ENCODE data around the gene ARF4.

The ARF4 gene

DNA sequence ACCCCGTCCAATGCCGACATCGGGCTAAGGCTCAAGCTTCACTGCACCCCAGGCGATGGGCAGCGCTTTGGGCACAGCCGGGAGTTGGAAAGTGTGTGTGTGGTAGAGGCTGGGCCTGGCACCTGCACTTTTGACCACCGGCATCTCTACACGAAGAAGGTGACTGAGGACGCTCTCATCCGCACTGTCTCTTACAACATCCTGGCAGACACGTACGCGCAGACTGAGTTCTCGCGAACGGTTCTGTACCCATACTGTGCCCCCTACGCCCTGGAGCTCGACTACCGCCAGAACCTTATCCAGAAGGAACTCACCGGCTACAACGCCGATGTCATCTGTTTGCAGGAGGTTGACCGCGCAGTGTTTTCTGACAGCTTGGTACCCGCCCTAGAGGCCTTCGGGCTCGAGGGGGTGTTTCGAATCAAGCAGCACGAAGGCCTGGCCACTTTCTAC, 40.0 kb downstream of the ARF4 start:
- H3K9me3 ChIP-seq (ENCODE audit: low read length): no peaks in the 10 kb centered on the region
- H3K9ac ChIP-seq (ENCODE audit: low read length): peak overlapping the region; percentile 84
- TF ChIP-seq, protein P1, sequence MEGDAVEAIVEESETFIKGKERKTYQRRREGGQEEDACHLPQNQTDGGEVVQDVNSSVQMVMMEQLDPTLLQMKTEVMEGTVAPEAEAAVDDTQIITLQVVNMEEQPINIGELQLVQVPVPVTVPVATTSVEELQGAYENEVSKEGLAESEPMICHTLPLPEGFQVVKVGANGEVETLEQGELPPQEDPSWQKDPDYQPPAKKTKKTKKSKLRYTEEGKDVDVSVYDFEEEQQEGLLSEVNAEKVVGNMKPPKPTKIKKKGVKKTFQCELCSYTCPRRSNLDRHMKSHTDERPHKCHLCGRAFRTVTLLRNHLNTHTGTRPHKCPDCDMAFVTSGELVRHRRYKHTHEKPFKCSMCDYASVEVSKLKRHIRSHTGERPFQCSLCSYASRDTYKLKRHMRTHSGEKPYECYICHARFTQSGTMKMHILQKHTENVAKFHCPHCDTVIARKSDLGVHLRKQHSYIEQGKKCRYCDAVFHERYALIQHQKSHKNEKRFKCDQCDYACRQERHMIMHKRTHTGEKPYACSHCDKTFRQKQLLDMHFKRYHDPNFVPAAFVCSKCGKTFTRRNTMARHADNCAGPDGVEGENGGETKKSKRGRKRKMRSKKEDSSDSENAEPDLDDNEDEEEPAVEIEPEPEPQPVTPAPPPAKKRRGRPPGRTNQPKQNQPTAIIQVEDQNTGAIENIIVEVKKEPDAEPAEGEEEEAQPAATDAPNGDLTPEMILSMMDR (IDR thresholded peaks at IDR 0.05; ENCODE audit: low read length): no peak
- no peak for TF ChIP-seq EZH2 (IDR thresholded peaks at IDR 0.05; ENCODE audit: borderline replicate concordance, low read length)
- peaks cover 42% of the 10 kb centered on the region for H3K36me3 ChIP-seq (ENCODE audit: insufficient read depth, low read length)
- H3K27ac ChIP-seq (ENCODE audit: low read depth, low read length, poor library complexity, severe bottlenecking): peak overlapping the region; percentile 78
- no peaks in the 10 kb centered on the region for H3K27me3 ChIP-seq (ENCODE audit: insufficient read depth, low read length)
- peaks cover 43% of the 10 kb centered on the region for H3K4me1 ChIP-seq (ENCODE audit: insufficient read depth, low read length, severe bottlenecking)
- H3K4me2 ChIP-seq (ENCODE audit: low read length): peak overlapping the region; percentile 76
- peak overlapping the region; percentile 75 for H3K4me3 ChIP-seq (ENCODE audit: low read depth, low read length, poor library complexity, severe bottlenecking)
- H2AFZ ChIP-seq (ENCODE audit: low read length): no peak overlapping the region
- no peaks in the 10 kb centered on the region for H3K9me2 ChIP-seq (ENCODE audit: low read depth, low read length)
- H3F3A ChIP-seq (ENCODE audit: insufficient read depth, low read length): no peaks in the 10 kb centered on the region; the same call in 1 of the 2 replicates
- peaks cover 51% of the 10 kb centered on the region for H3K79me2 ChIP-seq (ENCODE audit: insufficient read depth, low read length)
- no peaks in the 10 kb centered on the region for H4K20me1 ChIP-seq (ENCODE audit: insufficient read depth, low read length)

DNA sequence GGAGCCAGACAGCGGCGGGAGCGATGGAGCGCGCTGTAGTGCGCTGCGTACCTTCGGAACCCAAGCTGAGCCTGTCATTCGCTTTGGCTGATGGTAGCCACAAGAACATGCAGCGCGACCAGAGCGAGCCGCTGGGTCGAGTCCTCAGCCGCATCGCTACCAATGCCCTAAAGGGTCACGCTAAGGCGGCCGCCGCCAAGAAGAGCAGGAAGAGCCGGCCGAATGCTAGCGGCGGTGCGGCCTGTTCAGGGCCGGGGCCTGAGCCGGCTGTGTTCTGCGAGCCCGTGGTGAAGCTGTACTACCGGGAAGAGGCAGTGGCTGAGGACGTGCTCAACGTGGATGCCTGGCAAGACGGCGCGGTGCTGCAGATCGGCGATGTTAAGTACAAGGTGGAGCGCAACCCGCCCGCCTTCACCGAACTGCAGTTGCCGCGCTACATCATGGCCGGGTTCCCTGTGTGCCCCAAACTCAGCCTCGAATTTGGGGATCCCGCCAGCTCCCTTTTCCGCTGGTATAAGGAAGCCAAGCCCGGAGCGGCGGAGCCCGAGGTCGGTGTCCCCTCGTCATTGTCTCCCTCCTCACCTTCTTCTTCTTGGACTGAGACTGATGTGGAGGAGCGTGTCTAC, 40.6 kb downstream of the ARF4 start:
- Histone ChIP-seq H2AFZ (ENCODE audit: low read length) (no peak overlapping the region), H3K27ac (ENCODE audit: low read depth, low read length, poor library complexity, severe bottlenecking) (peak overlapping the region; percentile 78), H3K79me2 (ENCODE audit: insufficient read depth, low read length) (peaks cover 45% of the 10 kb centered on the region), H3K36me3 (ENCODE audit: insufficient read depth, low read length) (peaks cover 36% of the 10 kb centered on the region), H3K4me3 (ENCODE audit: low read depth, low read length, poor library complexity, severe bottlenecking) (peak overlapping the region; percentile 75), H3K4me2 (ENCODE audit: low read length) (peak overlapping the region; percentile 76), H3K9ac (ENCODE audit: low read length) (peak overlapping the region; percentile 84), H3K27me3 (ENCODE audit: insufficient read depth, low read length) (no peaks in the 10 kb centered on the region), H3K4me1 (ENCODE audit: insufficient read depth, low read length, severe bottlenecking) (peaks cover 40% of the 10 kb centered on the region), H3F3A (ENCODE audit: insufficient read depth, low read length) (no peaks in the 10 kb centered on the region), H3K9me2 (ENCODE audit: low read depth, low read length) (no peaks in the 10 kb centered on the region), H4K20me1 (ENCODE audit: insufficient read depth, low read length) (no peaks in the 10 kb centered on the region), H3K9me3 (ENCODE audit: low read length) (no peaks in the 10 kb centered on the region)
- TF ChIP-seq, protein P1 (IDR thresholded peaks at IDR 0.05; ENCODE audit: low read length): no peak
- TF ChIP-seq EZH2 (IDR thresholded peaks at IDR 0.05; ENCODE audit: borderline replicate concordance, low read length): no peak

DNA sequence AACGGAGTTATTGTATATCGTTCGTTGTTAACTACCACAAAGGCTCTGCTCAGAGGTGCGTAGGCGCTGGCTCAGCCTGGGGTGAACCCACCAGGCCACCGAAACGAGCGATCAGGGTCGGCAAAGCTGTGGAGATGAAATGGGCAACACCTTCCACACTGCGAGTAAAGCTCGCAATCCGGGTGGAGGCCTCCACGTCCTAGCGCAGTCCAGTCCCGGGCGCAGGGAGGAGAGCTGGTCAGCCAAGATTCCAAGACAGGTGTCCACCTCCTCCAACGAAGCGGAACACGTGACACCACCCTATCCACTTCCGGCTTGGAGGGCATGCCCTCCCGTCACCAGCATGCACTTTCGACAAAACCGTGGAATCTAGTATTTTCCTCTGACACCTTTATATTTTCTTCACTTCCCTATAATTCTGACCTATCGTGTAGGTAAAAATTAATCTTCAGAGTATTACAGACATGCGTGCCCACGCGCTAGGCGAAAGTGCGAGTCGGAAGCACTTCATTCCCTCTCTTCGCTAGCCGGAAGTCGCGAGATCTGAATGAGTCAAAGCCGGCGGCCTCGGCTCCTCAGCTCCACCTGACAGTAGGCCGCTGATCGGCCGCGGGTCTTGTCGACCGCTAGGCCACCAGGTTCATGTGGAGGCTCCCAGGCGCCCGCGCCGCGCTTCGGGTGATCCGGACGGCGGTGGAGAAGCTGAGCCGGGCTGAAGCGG, 41.2 kb downstream of the ARF4 start, which contains the start of gene PDE12:
TSS of gene PDE12 (plus strand) at position 537 of the 721 bp plus-strand sequence. CDS start at position 643, 106 bp downstream.
- Histone ChIP-seq H3K9me2 (ENCODE audit: low read depth, low read length) (no peaks in the 10 kb centered on the region), H2AFZ (ENCODE audit: low read length) (no peak within 1 kb of the TSS), H3K27ac (ENCODE audit: low read depth, low read length, poor library complexity, severe bottlenecking) (peak within 1 kb of the TSS; percentile 78), H3K27me3 (ENCODE audit: insufficient read depth, low read length) (no peaks in the 10 kb centered on the region), H3K9me3 (ENCODE audit: low read length) (no peaks in the 10 kb centered on the region), H3F3A (ENCODE audit: insufficient read depth, low read length) (no peaks in the 10 kb centered on the region), H3K36me3 (ENCODE audit: insufficient read depth, low read length) (peaks cover 32% of the 10 kb centered on the region), H3K9ac (ENCODE audit: low read length) (peak within 1 kb of the TSS; percentile 84), H3K4me1 (ENCODE audit: insufficient read depth, low read length, severe bottlenecking) (peaks cover 35% of the 10 kb centered on the region), H3K4me2 (ENCODE audit: low read length) (peak within 1 kb of the TSS; percentile 76), H4K20me1 (ENCODE audit: insufficient read depth, low read length) (no peaks in the 10 kb centered on the region), H3K79me2 (ENCODE audit: insufficient read depth, low read length) (peaks cover 39% of the 10 kb centered on the region), H3K4me3 (ENCODE audit: low read depth, low read length, poor library complexity, severe bottlenecking) (peak within 1 kb of the TSS; percentile 75)
- no peak for TF ChIP-seq EZH2 (IDR thresholded peaks at IDR 0.05; ENCODE audit: borderline replicate concordance, low read length)
- TF ChIP-seq, protein P1 (IDR thresholded peaks at IDR 0.05; ENCODE audit: low read length): no peak
